Measurements from ENCODE around the gene SERPINA10.

GRCh38 chr14:94291906-94292525 lies 1.1 kb downstream of the SERPINA10 start:
- TF ChIP-seq, protein P1, sequence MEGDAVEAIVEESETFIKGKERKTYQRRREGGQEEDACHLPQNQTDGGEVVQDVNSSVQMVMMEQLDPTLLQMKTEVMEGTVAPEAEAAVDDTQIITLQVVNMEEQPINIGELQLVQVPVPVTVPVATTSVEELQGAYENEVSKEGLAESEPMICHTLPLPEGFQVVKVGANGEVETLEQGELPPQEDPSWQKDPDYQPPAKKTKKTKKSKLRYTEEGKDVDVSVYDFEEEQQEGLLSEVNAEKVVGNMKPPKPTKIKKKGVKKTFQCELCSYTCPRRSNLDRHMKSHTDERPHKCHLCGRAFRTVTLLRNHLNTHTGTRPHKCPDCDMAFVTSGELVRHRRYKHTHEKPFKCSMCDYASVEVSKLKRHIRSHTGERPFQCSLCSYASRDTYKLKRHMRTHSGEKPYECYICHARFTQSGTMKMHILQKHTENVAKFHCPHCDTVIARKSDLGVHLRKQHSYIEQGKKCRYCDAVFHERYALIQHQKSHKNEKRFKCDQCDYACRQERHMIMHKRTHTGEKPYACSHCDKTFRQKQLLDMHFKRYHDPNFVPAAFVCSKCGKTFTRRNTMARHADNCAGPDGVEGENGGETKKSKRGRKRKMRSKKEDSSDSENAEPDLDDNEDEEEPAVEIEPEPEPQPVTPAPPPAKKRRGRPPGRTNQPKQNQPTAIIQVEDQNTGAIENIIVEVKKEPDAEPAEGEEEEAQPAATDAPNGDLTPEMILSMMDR (conservative IDR thresholded peaks at IDR 0.05; ENCODE audit: low read length), result no peak
- TF ChIP-seq EZH2phosphoT487 (IDR thresholded peaks at IDR 0.05; ENCODE audit: borderline replicate concordance, low read depth, low read length), result no peak

Data from OCI-LY7 (cell line).